ENCODE results near the gene KRTAP12-2.

DNA sequence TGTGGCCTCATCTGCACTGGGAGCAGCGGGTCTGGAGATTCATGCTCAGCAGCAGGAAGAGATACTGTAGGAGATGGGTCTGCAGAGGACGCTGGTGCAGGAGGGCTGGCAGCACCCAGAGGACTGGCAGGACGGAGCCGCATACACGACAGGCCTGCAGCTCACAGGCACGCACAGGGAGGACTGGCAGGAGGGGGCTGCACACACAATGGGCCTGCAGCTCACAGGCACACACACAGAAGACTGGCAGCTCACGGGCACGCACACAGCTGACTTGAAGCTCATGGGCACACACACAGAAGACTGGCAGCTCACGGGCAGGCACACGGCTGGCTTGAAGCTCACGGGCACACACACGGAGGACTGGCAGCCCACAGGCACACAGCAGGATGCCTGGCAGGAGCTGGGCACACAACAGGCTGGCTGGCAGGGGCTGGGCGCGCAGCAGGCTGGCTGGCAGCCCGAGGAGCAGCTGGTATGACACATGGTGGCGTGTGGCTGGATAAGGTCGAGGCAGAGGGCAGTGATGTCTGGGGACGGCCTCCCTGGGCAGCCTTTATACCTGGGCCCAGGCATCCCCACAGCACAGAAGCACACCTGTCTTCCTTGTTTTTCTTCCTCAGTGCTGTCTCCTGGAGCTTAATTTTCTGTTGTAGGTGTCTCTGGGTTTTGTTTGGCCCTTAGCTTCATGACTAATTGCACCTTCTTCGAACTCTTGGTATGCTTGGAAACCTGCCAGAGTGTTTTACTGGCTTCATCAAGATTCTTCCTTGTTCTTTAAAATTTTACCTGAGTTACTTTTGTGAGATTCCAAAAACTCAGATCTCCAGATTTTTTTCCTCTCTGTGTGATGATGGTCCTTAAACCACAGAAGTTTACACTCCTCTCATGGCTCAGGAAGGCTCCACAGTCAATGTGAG, at the start of gene KRTAP12-2:
- TF ChIP-seq, protein P1, sequence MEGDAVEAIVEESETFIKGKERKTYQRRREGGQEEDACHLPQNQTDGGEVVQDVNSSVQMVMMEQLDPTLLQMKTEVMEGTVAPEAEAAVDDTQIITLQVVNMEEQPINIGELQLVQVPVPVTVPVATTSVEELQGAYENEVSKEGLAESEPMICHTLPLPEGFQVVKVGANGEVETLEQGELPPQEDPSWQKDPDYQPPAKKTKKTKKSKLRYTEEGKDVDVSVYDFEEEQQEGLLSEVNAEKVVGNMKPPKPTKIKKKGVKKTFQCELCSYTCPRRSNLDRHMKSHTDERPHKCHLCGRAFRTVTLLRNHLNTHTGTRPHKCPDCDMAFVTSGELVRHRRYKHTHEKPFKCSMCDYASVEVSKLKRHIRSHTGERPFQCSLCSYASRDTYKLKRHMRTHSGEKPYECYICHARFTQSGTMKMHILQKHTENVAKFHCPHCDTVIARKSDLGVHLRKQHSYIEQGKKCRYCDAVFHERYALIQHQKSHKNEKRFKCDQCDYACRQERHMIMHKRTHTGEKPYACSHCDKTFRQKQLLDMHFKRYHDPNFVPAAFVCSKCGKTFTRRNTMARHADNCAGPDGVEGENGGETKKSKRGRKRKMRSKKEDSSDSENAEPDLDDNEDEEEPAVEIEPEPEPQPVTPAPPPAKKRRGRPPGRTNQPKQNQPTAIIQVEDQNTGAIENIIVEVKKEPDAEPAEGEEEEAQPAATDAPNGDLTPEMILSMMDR (IDR thresholded peaks at IDR 0.05; ENCODE audit: insufficient read depth, low read length, poor library complexity, severe bottlenecking), result no peak
- TF ChIP-seq EZH2phosphoT487 (conservative IDR thresholded peaks at IDR 0.05; ENCODE audit: low read length), result no peak

Data from SU-DHL-6 (cell line).